HG02798 (cell line): ENCODE results near the gene ALKAL2.

Experiments
- ATAC-seq: cut with Tn5 transposase; IDR thresholded peaks from one replicate; pipeline ENCODE4 v1.9.1; 2021; ENCODE audit warnings: mild to moderate bottlenecking; ENCODE audit not compliant: unreplicated experiment, poor library complexity

Gene ALKAL2

GRCh38 chr2:295090-295489 is 7.2 kb upstream of the ALKAL2 start:
- ATAC-seq: no peak

- ATAC-seq: no peak
Measured at GRCh38 chr2:290090-290722, 2.3 kb upstream of the ALKAL2 start.

GRCh38 chr2:289362-290089 is 1.6 kb upstream of the ALKAL2 start:
- no peak for ATAC-seq

GRCh38 chr2:288758-289361 is 969 bp upstream of the ALKAL2 start:
- no peak for ATAC-seq

- no peak for ATAC-seq
Measured at GRCh38 chr2:287471-287885, 413 bp downstream of the ALKAL2 start.

GRCh38 chr2:286774-287392 is 1.0 kb downstream of the ALKAL2 start:
- ATAC-seq: no peak

GRCh38 chr2:286035-286434 is 1.9 kb downstream of the ALKAL2 start:
- ATAC-seq: no peak

GRCh38 chr2:285531-285930 is 2.4 kb downstream of the ALKAL2 start:
- ATAC-seq: no peak

- ATAC-seq: no peak
Measured at GRCh38 chr2:284896-285492, 2.9 kb downstream of the ALKAL2 start.

- no peak for ATAC-seq
Measured at GRCh38 chr2:283996-284794, 3.7 kb downstream of the ALKAL2 start.

- ATAC-seq: no peak
Measured at GRCh38 chr2:282371-283263, 5.3 kb downstream of the ALKAL2 start.

GRCh38 chr2:281381-281780 is 6.5 kb downstream of the ALKAL2 start:
- no peak for ATAC-seq

GRCh38 chr2:280650-281110 is 7.2 kb downstream of the ALKAL2 start:
- no peak for ATAC-seq

- no peak for ATAC-seq
Measured at GRCh38 chr2:279956-280649, 7.8 kb downstream of the ALKAL2 start.

GRCh38 chr2:279366-279765 is 8.5 kb downstream of the ALKAL2 start:
- no peak for ATAC-seq

GRCh38 chr2:278927-279320 is 9.0 kb downstream of the ALKAL2 start:
- ATAC-seq: no peak

GRCh38 chr2:278312-278926 is 9.5 kb downstream of the ALKAL2 start:
- ATAC-seq: no peak

- peak; percentile 92 for ATAC-seq
Measured at GRCh38 chr2:275466-275865, 12.4 kb downstream of the ALKAL2 start.
